ENCODE data around the gene E2F6.
A peak's percentile ranks its signal among the peaks of the same experiment; 100 is the strongest.

Gene E2F6

GRCh38 chr2:11454824-11455223, 11.1 kb downstream of the E2F6 start:
- no peak for DNase-seq

- DNase-seq: peak in 1 of 2 experiments; percentile 15
Measured at GRCh38 chr2:11450791-11451190, 15.2 kb downstream of the E2F6 start.

- DNase-seq: peak; percentile 21 to 26
Measured at GRCh38 chr2:11446733-11447248, 19.2 kb downstream of the E2F6 start.

- no peak for DNase-seq
Measured at GRCh38 chr2:11444737-11445136, 21.2 kb downstream of the E2F6 start.

GRCh38 chr2:11438555-11439080, 27.3 kb downstream of the E2F6 start:
- no peak for DNase-seq

- DNase-seq: no peak
Measured at GRCh38 chr2:11437602-11438001, 28.4 kb downstream of the E2F6 start.

GRCh38 chr2:11435036-11435435, 30.9 kb downstream of the E2F6 start:
- DNase-seq: no peak

- DNase-seq: no peak
Measured at GRCh38 chr2:11434443-11434842, 31.5 kb downstream of the E2F6 start.

GRCh38 chr2:11433822-11434221, 32.1 kb downstream of the E2F6 start:
- no peak for DNase-seq

GRCh38 chr2:11430729-11431128, 35.2 kb downstream of the E2F6 start:
- no peak for DNase-seq

GRCh38 chr2:11427224-11427623, 38.7 kb downstream of the E2F6 start:
- no peak for DNase-seq

- no peak for DNase-seq
Measured at GRCh38 chr2:11422901-11423435, 43.0 kb downstream of the E2F6 start.

GRCh38 chr2:11422491-11422865, 43.5 kb downstream of the E2F6 start:
- DNase-seq: no peak

GRCh38 chr2:11421863-11422490, 44.0 kb downstream of the E2F6 start:
- no peak for DNase-seq

- no peak for DNase-seq
Measured at GRCh38 chr2:11420671-11421070, 45.3 kb downstream of the E2F6 start.

- no peak for DNase-seq
Measured at GRCh38 chr2:11420190-11420589, 45.8 kb downstream of the E2F6 start.

- DNase-seq: no peak
Measured at GRCh38 chr2:11419781-11420180, 46.2 kb downstream of the E2F6 start.

GRCh38 chr2:11417946-11418585, 47.9 kb downstream of the E2F6 start:
- DNase-seq: no peak

GRCh38 chr2:11416931-11417330, 49.0 kb downstream of the E2F6 start:
- DNase-seq: no peak

GRCh38 chr2:11416186-11416585, 49.8 kb downstream of the E2F6 start:
- DNase-seq: peak in 1 of 2 experiments; percentile 41

GRCh38 chr2:11414372-11415124, 51.4 kb downstream of the E2F6 start:
- DNase-seq: no peak

GRCh38 chr2:11412449-11412810, 53.5 kb downstream of the E2F6 start:
- DNase-seq: no peak

- DNase-seq: no peak
Measured at GRCh38 chr2:11411768-11412448, 54.1 kb downstream of the E2F6 start.
